ELR (cell line): Measurements from ENCODE around the gene MTF2.
"Not testable (repeated sequence)": the region's sequence is repeated elsewhere in the genome, so short reads cannot be mapped to it uniquely, and the experiment has no call there.

ENCODE experiments used
- DNase-seq: peaks from one replicate; pipeline ENCODE4 v3.0.0-alpha.2; 2015; ENCODE audit warnings: low read depth

Gene MTF2

DNA sequence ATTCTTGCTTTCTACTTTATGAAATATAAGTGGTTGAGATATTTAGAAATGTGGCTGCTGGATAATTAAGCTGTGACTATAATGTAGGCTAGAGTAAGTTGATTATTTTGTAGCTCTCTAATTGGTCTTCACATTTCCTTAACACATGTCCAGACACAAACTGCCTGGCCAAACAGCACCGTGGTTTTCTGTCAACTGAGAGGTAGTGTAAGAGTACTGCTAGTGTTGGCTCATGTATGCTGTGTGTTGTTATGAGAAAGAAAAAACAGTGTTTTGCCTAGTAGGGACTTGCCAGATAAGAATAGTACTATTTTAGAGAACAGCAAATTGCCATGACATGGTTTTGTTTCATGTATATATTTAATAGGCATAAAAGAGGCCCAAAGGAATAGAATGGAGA lies 64.1 kb downstream of the MTF2 start:
- DNase-seq, result no peak

- no peak for DNase-seq
Observed at GRCh38 chr1:93143769-93144168, 64.7 kb downstream of the MTF2 start.

GRCh38 chr1:93148001-93148400 lies 68.9 kb downstream of the MTF2 start:
- DNase-seq, result no peak

DNA sequence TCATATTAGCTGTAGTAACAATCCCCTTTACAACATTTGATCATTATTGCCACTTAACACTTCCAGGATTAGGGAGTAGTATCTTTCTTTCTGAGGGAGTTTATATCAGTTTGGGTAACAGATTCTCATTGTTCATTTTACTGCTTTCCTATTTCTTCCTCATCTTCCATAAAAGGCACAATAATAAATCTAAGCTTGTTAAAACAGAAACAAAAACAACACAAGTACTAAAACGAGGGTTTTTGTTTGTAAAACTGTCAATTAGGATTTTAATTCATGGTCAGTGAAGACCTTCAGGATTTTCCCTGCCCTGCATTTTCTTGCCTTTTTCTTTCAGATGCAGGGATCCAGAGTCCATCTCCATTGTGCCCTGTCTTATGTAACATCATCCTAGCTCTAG lies 71.6 kb downstream of the MTF2 start:
- DNase-seq, result no peak

GRCh38 chr1:93151474-93151873 lies 72.4 kb downstream of the MTF2 start:
- DNase-seq, result no peak

DNA sequence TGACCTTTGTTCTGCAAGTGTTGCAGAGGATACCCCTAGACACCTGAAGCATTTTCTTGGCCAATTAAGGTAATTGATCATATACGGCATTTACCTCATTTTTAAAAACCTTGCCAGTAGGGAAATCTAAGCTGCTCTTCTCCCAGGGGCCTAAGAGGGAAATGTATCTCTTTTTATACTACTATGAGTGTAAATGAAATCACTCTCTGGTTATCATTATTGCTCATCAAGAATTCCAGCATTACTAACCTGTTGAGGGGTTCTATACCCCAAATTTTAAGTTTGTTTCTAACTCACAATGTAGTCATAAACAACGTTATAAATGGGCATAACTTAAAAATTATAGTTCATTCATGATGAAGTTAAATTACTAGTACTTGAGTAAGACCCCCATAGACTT lies 73.8 kb downstream of the MTF2 start:
- no peak for DNase-seq

GRCh38 chr1:93154898-93155297 lies 75.8 kb downstream of the MTF2 start:
- DNase-seq, result no peak

GRCh38 chr1:93155335-93155734 lies 76.3 kb downstream of the MTF2 start:
- peak; percentile 61 for DNase-seq

DNA sequence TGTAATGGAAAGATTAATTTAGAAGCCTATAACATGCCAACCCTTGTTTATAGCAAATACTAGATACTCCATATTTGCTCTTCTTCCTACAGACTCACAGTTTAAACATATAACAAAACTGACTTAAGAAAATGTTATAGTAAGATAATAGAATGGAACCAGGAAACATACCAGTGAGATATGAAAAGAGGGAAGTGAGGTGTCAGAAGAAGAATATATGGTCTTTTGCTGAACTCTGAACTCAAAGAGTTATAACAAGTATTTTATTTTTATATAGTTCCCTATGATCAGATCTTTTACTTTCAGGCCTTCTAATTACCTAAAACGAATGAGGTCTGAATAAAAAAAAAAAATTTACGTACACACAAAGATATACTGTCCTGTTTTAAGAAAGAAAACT lies 80.3 kb downstream of the MTF2 start:
- no peak for DNase-seq

GRCh38 chr1:93163314-93163713 lies 84.2 kb downstream of the MTF2 start:
- not testable (repeated sequence) for DNase-seq

DNA sequence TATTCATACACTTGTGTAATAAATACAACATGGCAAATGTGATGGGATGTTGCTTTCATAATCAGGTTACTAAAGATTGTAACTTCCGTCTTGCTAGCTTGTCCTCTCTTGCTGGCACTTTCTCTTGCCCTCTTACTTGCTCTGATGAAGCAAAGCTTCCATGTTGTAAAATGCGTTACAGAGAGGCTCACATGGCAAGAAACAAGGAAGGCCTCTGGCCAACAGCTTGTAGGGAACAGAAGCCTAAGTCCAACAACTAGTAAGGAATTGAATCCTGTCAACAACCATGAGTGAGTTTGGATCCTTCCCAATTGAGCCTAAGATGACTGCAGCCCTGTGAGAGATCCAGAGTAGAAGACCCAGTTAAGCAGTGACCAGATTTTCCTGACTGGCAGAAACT lies 85.7 kb downstream of the MTF2 start:
- DNase-seq, result no peak

DNA sequence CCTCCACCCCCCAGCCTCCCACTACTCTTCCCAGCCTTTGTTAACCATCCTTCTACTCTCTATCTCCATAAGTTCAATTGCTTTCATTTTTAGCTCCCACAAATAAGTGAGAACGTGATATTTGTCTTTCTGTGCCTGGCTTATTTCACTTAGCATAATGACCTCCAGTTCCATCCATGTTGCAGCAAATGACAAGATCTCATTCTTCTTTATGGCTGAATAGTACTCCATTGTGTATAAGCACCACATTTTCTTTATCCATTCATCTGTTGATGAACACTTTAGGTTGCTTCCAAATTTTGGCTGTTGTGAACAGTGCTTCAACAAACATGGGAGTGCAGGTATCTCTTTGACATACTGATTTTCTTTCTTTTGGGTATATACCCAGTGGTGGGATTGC lies 86.8 kb downstream of the MTF2 start:
- DNase-seq, result not testable (repeated sequence)

GRCh38 chr1:93167006-93167405 lies 87.9 kb downstream of the MTF2 start:
- DNase-seq, result no peak

- DNase-seq, result not testable (repeated sequence)
Observed at GRCh38 chr1:93170141-93170678, 91.1 kb downstream of the MTF2 start.

- DNase-seq, result no peak
Observed at GRCh38 chr1:93171549-93172034, 92.5 kb downstream of the MTF2 start.

DNA sequence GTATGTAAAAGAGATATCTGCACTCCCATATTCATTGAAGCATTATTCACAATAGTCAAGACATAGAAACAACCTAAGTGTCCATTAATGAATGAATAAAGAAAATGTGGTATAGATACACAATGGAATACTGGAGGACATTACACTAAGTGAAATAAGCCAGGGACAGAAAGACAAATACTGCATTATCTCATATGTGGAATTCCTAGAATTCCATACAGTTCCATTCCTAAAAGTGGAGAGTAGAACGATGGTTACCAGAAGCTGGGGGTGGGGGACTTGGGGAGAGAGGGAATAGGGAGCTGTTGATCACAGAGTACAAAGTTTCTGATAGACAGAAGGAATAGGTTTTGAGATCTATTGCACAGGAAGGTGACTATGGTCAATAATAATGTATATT lies 93.7 kb downstream of the MTF2 start:
- DNase-seq, result no peak

DNA sequence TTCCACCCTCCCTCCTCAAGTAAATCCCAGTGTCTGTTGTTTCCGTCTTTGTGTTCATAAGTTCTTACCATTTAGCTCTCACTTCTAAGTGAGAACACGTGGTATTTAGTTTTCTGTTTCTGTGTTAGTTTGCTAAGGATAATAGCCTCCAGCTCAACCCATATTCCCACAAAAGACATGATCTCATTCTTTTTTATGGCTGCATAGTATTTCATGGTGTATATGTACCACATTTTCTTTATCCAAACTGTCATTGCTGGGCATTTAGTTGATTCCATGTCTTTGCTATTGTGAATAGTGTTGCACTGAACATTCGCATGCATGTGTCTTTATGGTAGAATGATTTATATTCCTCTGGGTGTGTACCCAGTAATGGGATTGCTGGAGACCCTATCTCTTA lies 95.6 kb downstream of the MTF2 start:
- DNase-seq, result not testable (repeated sequence)

- peak; percentile 63 for DNase-seq
Observed at GRCh38 chr1:93177991-93178390, 98.9 kb downstream of the MTF2 start.

DNA sequence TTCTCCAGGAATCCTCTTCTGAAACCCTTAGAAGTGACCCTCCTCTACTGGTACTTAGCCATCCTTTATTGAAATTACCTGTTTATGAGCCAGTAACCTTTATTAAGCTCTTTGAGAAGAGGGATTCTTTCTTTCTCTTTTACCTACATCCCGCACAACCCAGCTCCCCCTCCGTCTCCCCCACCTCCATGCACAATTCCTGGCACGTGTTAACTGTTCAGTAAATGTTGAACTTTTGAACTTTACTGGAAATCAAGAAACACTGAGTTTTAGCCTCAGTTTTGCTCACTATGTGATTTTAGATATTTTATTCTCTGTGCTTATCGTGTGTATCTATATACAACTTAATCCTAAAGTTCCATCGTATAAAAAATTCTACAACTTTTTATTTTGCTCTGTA lies 99.3 kb downstream of the MTF2 start:
- peak; percentile 47 for DNase-seq

- DNase-seq, result peak; percentile 98
Observed at GRCh38 chr1:93179886-93180722, 101.0 kb downstream of the MTF2 start, which contains the start of gene TMED5. Gene TMED5, minus strand, starts transcription at chr1:93180413. Its CDS starts 171 bp downstream, at chr1:93180242.

DNA sequence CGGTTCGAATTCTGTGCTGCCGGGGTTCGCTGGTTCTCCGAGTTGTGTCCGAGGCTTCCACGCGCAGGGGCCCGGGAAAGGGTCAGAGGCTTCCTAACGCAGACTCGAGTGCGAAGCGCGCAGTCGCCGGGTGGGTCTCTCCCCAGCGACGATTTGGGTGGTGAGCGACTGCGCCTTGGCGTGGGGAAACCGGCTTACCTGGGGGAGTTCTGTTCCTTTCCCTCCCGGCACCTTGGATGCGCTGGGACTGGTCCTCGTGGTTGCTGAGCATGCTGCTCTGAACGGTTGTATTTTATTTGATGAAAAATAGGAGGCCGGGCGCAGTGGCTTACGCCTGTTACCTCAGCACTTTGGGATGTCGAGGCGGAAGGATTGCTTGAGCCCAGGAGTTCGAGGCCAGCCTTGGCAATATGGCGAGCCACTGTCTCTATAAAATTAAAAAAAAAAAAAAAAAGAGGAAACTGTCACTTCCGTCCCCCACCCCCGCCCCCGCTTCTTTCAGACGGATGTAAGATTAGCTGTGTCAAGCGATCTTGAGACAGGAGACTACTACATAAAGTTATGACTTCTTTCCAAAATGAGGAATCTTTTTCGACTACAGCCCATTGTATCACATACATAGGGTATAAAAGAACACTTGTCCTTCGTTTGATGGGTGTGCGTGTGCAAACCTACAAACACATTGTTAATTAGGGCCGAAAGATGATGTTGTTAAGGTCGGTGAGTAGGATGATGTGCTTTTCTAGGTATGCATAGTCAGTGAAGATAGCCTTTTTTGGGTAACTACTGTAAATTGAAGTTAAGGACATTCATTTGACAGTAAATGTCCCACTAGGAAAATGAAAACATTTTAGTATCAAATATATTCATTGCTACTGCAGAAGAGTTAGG lies 101.9 kb downstream of the MTF2 start, which contains the start of gene CCDC18:
CCDC18 (plus strand) TSS at position 2 of the 891 bp plus-strand sequence. CDS start 2,638 bp downstream, outside the sequence.
- peak; percentile 79 for DNase-seq

GRCh38 chr1:93186667-93187066 lies 107.6 kb downstream of the MTF2 start:
- DNase-seq, result no peak
